Spleen (tissue), 7 donors: ENCODE measurements around the gene EPN3.

Source experiments
- CTCF ChIP-seq, 11 experiments: fragments of 200-600 bp in 7 of 11; fragments of 450-650 bp in 4 of 11; sonication (generic) in 4 of 11; IDR thresholded peaks in 8 of 11; conservative IDR thresholded peaks in 3 of 11; 1 replicate in 7 of 11; 2 replicates in 4 of 11; pipeline versions ENCODE4 v1.4.0 to v1.8.0; 2016 to 2021; ENCODE audit warnings: antibody characterized with exemption in 11 of 11, inconsistent platforms in 4 of 11, mild to moderate bottlenecking in 1 of 11
- POLR2A ChIP-seq, 3 donors: fragments of 450-650 bp; IDR thresholded peaks; one replicate each; pipeline ENCODE4 v1.5.1; 2017; ENCODE audit warnings: antibody characterized with exemption in 3 of 3, mild to moderate bottlenecking in 1 of 3
- POLR2AphosphoS5 ChIP-seq, 3 donors: sonication (generic); formaldehyde crosslinking; IDR thresholded peaks; one replicate each; pipeline ENCODE4 v1.5.1; 2017; ENCODE audit warnings: antibody characterized with exemption in 3 of 3
- donor health status: DM: no; HTN: no; CAD: no; lungs with moderate emphysema.
- donor health status: DM: no; HTN: no; CAD: no.
- donor health status: DM: no; HTN: no; CAD: no.

GRCh38 chr17:50558941-50559614 lies 26.5 kb downstream of the EPN3 start:
- TF ChIP-seq CTCF (IDR thresholded peaks at IDR 0.05 in 8 of 11, conservative IDR thresholded peaks at IDR 0.05 in 3 of 11) (no peak), POLR2AphosphoS5 (IDR thresholded peaks at IDR 0.05) (peak in 1 of 3 donors; percentile 53), POLR2A (IDR thresholded peaks at IDR 0.05) (no peak)
